ENCODE data around the gene ADH1B. TPM values are rescaled to one million over a fixed set of nuclear protein-coding genes. Genes with fewer than 3 reads are reported as not detected.

The ADH1B gene
- polyA plus RNA-seq, 3 donors = 20.8 to 25.3 (median 25.0) TPM

DNA sequence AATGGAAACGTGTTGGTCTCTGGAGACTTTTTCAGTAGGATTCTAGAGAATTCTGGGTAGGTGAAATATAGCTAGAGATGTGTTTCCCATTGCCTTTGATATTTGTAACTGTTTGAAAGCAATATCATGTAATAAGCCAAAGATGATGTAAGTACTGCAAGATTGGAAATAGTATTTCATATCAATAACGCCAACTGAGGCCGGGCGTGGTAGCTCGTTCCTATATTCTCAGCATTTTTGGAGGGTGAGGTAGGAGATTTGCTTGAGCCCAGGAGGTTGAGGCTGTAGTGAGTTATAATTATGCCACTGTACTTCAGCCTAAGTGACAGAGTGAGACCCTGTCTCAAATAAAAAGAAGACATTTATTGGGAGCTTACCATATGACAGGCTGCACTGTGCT lies 39.9 kb downstream of the ADH1B start:
- DNase-seq (ENCODE audit: extremely low read depth in 1 of 11, low read depth in 9 of 11, low spot score in 4 of 11) = no peak

GRCh38 chr4:99276417-99276816 lies 44.8 kb downstream of the ADH1B start:
- no peak for DNase-seq (ENCODE audit: extremely low read depth in 1 of 11, low read depth in 9 of 11, low spot score in 4 of 11)

DNA sequence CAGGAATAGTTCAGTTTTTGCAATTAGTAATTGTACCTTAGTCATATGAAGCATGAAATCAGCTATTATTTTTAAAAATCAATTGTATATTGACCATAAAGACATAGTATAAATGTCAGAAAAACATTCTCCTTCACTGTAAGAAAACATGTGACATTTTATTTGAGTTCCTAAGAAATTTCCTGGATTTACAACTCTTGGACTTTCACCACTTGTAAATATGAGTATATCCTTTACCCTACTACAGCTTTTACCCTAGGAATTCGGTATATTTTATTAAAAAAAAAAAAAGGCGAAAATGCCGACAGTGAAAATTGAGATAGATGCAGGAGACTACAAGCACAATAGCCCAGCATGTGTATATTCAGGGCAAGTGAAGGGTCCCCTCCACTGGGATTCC lies 45.3 kb downstream of the ADH1B start:
- DNase-seq (ENCODE audit: extremely low read depth in 1 of 11, low read depth in 9 of 11, low spot score in 4 of 11) = no peak

GRCh38 chr4:99275050-99275449 lies 46.2 kb downstream of the ADH1B start:
- DNase-seq (ENCODE audit: extremely low read depth in 1 of 11, low read depth in 9 of 11, low spot score in 4 of 11) = no peak

DNA sequence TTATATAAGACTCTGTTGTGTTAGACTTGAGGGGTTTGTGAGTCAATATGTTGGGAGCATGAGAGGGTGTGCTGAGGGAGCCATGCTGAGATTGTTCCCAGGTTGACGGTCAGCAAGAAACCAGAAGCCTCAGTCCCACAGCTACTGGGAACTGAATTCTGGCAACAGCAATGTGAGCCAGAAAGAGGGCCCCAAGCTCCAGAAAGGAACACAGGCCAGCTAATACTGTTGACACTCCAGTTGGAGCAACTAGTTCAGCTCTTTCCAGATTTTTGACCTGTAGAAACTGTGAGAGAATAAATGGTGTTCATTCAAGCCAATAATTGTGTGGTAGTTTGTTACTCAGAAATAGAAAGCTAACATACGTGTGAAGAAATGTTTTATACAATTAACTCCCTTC lies 47.5 kb downstream of the ADH1B start:
- DNase-seq (ENCODE audit: extremely low read depth in 1 of 11, low read depth in 9 of 11, low spot score in 4 of 11) = no peak

DNA sequence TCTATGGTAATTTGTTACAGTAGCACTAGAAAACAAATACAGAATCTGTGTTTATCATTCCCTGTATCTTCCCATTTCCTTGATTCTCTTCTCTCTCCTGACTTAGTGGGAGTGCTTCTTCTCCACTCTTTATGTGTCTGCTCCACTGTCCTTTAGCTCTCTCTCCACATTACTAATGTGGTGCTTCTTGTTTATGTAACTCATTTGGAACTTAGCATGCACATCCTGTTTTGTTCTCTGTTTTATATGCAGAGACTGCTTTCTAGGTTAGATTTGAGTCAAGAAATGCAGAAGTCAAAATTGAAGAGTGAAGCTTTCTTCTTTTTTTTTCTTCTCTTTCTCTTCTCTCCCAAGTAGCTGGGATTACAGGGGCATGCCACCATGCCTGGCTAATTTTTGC lies 56.3 kb downstream of the ADH1B start:
- no peak for DNase-seq (ENCODE audit: extremely low read depth in 1 of 11, low read depth in 9 of 11, low spot score in 4 of 11)

Other genes with a start within 250 kb of the ADH1B start
- 100 to 1,000 TPM; 234 to 289 (median 253) TPM for gene ADH5, start 232.6 kb downstream of the ADH1B start, polyA plus RNA-seq (ENCODE audit: insufficient read length in 3 of 3)
- gene ADH4, start 177.1 kb downstream of the ADH1B start, polyA plus RNA-seq (ENCODE audit: insufficient read length in 3 of 3) = 1 to 10 TPM in 2 of 3 donors, under 1 TPM in 1; 0.47 to 1.6 (median 1.2) TPM
- 10 to 100 TPM; 27.1 to 33.1 (median 32.4) TPM for gene ADH6, start 102.2 kb downstream of the ADH1B start, polyA plus RNA-seq (ENCODE audit: insufficient read length in 3 of 3)
- gene ADH1A, start 30.4 kb downstream of the ADH1B start, polyA plus RNA-seq (ENCODE audit: insufficient read length in 3 of 3) = 1 to 10 TPM in 2 of 3 donors, under 1 TPM in 1; 0.42 to 1.8 (median 1.2) TPM
- gene ADH1C, start 31.3 kb upstream of the ADH1B start, polyA plus RNA-seq (ENCODE audit: insufficient read length in 3 of 3) = 100 to 1,000 TPM in 2 of 3 donors, 10 to 100 TPM in 1; 84.3 to 121 (median 104) TPM
- gene ADH7, start 113.9 kb upstream of the ADH1B start, polyA plus RNA-seq (ENCODE audit: insufficient read length in 3 of 3) = not detected
- under 1 TPM; 0.09 to 0.40 (median 0.27) TPM for gene C4orf17, start 189.6 kb upstream of the ADH1B start, polyA plus RNA-seq (ENCODE audit: insufficient read length in 3 of 3)
- gene TRMT10A, start 242.6 kb upstream of the ADH1B start, polyA plus RNA-seq (ENCODE audit: insufficient read length in 3 of 3) = 10 to 100 TPM; 13.4 to 15.5 (median 15.4) TPM